NCI-H2171 treated with DMSO at 0.1 percent for 48 hours (cell line): ENCODE results near the gene RAI1.
A peak's percentile ranks its signal among the peaks of the same experiment; 100 is the strongest.
"Not testable (repeated sequence)": the region's sequence is repeated elsewhere in the genome, so short reads cannot be mapped to it uniquely, and the experiment has no call there.

ENCODE experiments used
- DNase-seq: peaks from one replicate; lab custom pipeline; 2025; lab: John Stamatoyannopoulos, UW

Gene RAI1

DNA sequence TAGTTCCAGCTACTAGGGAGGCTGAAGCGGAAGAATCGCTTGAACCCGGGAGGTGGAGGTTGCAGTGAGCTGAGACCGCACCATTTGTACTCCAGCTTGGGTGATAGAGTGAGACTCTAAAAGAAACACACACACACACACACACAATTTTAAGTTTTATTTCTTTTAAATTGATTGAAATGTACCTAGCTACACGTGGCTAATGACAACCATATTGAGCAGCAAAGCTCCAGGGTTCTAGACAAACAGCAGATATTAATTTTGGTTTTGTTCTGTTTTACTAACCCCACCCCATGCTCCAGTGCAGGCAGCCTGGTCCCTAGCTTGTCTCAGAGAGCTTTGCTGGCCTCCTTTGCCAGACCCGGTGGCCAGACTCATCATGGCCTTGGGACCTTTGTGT is 16.0 kb upstream of the RAI1 start:
- no peak for DNase-seq

DNA sequence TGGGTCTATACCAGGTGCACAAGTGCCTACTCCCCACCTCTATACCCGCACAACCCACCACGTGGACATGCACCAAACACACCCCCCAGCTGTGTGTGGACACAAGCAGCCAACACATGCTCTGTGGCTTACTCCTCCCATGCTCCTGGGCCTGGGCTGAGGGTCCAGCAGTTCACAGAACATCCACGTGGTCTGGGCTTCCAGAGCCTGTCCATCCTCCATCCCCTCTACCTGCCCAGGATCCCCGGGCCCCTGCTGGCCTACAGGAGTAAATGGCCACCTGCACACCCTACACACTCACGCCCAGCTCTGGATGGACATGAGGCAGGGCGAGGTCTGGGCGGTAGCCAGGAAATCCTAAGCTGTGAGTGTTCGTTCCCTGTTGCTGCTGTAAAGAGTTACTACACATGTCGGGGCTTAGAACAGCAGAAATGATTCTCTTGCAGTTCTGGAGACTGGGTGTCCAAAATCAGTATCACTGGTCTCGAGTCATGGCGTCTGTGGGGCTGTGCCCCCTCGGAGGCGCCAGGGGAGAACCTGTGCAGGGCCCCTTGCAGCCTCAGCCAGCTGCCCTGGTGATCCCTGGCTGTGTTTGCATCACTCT is 15.0 kb upstream of the RAI1 start:
- DNase-seq = no peak

DNA sequence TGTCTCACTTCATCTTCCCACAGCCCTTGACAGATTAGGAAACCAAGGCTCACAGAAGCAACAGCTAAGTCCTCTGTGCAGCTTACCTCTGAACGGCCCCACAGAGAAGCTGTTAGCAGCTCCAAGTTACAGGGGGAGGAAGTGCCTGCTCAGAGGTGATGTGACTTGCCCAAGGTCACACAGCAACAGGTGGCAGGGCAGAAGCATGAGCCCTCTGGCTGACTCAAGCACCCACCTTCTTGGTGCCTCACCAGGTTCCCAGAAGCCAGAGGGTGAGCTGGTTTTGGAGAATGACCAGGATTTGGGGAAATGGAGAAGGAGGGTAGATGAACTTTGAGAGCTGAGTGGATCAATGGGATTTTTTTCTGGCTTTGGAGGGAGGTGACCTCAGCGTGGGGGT is 14.0 kb upstream of the RAI1 start:
- no peak for DNase-seq

DNA sequence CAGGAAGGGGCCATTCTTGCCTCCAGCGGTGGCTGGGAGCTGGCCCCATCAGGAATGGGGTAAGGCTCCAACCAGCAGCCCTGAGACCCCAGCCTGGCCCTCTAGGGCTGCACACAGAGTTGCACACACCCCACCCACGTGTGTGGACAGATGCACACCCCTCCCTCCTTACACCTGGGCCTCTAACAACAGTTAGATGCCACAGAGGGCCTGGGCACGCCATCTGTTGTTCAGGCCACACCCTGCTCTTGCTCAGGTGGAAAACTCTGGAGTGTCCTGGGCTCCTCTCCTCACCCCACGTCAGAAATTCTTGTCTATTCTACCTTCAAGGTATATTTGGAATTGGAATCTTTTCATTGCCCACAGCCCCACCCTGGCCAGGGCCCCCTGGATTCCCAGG is 13.3 kb upstream of the RAI1 start:
- peak; percentile 90 for DNase-seq

DNA sequence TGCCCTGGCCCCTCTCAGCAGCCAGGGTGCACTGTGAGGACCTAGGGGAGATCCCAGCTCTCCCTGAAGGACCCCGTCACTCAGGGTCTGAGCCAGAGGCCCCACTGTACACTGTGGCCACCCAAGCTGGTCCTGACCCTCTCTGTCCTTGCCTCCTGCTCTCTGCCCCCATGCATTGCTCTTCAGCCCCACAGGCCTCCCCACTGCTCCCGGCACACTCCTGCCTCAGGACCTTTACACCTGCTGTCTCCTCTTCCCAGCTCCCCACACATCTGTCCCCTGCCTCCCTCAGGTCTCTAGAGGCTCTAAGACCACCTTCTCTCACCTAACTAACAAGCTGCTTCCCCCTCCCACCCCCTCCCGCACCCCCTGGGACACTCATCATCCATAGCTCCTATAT is 12.9 kb upstream of the RAI1 start:
- no peak for DNase-seq

DNA sequence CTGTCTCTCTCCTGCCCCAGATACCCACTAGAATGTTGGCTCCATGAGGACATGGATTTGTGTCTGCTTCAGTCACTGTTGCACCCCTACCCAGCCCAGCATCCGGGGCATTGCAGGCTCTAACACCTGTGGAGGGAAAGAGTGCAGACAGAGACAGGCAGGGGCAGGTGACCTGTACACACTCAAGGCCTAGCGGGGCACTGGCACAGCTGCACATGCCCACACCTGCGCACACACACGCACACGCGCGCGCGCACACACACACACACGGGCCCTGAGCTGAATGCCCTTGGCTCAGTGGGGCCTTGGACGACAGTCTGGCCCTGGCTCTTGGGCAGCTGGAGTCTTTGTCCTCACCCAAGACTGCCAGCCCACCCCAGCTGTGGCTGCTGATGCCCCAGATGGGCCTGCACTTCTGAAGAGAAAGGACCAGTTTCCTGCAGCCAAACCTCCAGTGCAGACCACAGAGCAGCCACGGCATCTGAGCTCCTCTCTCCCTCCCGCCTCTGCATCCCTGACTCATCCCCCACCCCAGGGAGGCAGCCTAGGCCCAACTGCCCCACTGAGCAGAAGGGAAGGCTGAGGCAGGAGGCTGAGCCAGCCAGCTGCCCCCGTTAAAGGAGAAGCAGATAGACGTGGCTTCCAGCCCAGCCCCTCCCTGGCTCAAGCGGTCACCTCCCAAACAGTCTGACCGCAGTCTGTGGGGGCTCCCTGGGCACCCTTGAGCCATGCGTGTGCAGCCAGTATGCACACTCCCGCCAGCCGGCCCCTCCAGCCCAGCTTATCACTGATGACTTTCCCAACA is 12.3 kb upstream of the RAI1 start:
- DNase-seq = peak; percentile 51

DNA sequence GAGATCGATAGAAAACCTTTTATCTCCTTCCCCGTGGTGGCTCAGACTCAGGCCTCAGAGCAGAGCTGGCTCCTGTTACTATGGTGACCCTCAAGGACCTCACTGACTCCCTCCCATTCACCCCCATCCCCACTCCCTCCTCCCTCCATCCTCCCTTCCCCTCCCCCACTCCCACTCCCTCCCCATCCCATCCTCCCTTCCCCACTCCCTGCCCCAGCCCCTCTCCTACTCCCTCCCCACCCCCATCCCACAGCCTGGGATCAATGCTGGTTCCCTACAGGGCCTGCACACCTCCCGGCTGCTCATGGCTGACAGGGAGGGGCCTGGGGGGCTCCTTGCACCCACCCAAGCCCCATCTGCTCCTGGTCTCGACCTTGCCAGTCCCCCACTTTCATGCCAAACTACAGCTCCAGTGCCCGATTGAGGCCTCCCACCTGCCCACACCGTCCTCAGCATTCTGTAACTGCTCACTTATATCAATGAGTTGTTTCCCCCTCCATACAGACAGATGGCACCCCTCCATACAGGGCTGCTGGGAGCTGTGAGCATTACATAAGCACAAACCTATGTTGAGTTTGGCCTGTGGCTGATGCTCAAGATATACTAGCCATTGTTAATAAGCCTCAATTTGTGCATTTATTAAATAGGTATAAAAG is 11.6 kb upstream of the RAI1 start:
- peak; percentile 93 for DNase-seq

DNA sequence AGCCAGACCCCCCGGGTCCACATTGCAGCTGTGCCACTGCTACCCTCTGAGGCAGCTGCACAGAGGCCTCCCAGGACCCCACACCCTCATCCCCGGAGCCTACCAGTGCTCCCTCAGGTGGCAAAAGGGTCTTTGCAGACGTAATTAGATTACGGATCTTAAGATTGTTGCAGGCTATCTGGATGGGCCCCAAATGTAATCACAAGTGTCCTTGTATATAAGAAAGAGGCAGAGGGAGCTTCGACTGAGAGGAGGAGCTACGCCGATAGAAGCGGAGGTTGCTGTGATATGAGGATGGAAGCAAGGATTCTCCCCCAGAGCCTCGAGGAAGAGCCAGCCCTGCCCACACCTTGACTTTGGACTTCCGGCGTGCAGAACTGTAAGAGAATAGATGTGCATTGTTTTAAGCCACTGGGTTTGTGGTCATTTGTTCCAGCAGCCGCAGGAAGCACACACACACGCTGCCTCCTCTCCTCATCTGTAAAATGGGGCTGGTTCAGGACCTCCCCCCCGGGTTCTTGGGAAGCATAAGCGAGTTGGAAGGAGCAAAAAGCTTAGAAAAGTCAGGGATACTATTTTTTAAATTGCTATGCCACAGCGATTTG is 10.5 kb upstream of the RAI1 start:
- no peak for DNase-seq

DNA sequence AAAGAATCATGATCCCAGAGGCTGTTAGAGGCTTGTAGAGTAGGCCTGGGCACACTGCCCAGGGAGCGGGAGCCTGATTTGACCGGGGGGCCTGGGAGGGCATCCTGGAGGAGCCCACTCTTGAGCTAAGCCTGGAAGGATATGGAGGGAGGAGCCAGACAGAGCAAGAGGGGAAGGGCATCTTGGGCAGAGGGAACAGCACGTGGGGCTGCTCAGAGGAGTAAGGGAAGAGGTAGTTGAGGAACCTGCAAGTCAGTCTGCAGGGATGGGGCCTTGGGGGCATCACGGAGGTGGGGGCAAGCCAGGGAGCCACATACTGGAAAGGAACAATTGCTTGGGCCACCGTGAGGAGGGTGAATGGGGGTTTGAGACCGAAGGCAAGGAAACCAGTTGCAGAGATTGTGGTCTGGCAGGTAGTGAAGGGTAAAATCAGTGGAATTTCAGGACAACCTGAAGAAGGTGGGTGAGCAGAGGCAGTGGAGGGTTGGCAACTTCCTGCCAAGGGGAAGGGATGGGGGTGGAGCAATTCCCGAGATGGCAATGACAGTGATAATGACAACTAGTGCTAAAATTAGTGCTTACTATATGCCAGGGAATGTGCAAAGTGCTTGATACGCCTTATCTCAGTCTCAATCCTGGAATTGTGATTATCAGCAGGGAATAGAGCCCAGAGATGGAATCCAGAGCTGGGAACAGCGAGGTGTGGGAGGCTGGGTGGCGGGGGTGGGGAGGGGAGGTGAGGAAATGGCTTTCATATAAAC is 9.7 kb upstream of the RAI1 start:
- DNase-seq = no peak

DNA sequence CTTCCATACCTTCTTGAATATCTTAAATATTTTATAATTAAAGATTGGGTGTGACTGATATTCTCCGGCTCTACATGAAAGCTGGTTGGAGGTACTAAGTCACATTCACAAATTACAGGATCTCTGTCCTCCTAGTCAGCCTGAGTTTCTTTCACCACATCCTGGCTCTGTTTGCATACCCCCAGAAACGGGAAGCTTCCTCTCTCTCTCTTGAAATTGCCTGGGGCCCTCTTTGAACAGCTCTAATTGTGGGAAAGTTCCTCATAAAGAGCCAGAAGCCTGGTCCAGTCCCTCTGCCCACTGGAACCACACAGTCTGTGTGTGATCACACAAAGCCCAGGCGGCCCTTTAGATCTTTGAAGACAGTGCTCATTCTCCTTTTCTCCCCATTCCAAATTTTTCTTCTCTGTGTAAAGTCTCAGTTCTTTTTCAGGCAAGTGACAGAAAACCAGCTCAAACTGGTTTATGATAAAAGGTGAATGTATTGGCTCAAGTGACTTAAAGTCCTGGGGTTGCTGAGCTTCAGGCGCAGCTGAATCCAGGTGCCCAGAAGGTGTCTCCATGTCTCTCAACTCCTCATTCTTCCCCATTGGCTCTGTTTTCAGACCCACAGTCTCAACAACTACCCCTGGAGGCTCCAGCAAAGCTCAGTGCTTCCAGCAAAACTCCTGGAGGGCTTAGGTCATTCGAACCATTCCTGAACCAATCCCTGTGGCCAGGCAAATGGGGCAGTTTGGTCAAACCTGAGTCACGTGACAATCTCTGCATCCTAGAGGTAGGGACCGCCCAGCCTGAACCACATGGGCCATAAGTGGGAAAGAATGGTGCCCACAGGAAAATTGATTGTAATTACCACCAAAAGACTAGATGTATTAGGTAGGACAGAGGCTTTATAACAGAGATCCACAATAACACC is 8.5 kb upstream of the RAI1 start:
- DNase-seq = no peak

DNA sequence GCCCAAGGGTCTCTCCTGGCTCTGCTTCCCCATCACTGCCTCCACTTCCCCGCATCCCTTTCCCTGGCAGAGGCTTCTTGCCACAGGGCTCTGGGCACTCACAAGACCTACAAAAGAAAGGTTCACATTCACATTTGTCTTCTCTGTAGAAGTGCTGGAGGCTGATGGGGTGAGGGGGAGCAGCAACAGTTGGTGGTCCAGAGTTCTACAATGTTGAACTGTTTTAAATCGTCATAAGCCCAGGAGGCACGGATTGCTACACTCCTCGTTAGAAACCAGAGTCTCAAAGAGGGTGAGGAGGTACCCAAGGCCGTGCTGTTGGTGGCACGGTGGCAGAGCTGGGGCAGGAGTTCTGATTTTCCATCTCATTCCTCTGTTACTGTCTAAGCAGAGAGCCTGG is 5.8 kb upstream of the RAI1 start:
- no peak for DNase-seq

DNA sequence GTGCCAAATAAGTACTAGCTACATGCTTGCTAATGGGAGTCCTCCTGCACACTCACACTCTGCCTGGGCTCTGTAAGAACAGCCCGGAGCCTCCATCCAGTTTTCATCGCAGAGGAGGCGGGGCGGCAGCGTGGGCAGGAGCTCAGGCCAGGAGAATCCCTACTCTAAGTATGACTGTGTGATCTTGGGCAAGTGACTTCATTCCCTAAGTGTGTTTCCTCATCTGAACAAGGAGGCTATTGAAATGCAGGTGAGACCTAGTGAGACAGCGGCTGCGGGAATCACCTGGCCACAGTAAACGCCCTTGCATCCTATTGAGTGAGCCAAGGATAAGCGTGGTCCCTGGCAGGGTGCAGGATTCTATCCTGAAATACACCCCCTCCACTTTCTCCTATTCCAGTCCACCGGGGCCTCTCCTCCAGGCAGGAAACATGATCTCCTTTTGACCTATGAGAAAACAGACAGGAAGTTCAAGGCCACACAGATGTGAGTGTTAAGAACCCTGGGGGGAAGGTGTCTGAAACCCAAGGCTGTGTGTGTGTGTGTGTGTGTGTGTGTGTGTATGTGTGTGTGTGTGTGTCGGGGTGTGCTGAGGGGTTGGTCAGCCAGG is 5.2 kb upstream of the RAI1 start:
- peak; percentile 53 for DNase-seq

DNA sequence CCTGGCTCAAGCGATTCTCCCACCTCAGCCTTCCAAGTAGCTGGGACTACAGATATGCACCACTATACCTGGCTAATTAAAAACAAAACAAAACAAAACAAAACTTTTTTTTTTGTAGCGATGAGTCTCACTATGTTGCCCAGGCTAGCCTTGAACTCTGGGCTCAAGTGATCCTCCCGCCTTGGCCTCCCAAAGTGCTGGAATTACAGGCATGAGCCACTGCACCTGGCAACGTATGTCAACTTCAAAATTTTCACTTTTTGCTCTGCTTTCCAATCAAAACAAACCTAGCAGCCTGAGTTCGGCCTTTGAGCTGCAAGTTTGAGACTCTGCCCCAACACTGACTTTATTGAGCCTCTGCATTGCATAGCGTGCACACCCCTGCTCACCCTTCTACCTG is 4.5 kb upstream of the RAI1 start:
- DNase-seq = no peak

DNA sequence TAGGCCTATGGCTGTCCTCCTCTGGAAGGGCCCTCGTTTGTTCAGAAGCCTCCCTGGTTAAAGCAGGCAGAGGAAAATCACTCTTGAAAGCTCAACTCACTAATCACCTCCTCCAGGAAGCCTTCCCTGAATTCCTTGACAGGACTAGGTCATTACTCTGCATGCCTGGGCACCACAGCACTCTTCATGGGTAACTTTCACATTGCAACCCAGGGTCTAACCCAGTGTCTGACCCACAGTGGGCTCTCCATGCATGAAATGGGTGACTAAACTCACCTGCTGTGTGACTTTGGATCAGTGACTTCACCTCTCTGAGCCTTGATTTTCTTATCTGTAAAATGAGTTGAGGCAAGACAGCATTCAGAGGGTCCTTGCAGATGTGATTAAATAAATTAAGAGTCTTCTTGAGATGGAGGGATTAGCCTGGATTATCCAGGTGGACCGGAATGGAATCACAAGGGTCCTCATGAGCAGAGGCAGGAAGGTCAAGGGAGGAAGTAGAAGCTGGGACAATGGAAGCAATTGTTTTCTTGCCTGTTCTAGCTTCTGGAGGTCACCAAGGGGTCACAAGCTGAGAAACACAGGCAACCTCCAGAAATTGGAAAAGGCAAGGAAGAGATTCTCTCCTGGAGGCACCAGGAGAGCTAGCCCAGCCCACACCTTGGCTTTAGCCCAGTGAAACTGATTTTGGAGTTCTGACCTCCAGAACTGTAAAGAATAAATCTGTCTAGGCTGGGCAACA is 3.8 kb upstream of the RAI1 start:
- no peak for DNase-seq

DNA sequence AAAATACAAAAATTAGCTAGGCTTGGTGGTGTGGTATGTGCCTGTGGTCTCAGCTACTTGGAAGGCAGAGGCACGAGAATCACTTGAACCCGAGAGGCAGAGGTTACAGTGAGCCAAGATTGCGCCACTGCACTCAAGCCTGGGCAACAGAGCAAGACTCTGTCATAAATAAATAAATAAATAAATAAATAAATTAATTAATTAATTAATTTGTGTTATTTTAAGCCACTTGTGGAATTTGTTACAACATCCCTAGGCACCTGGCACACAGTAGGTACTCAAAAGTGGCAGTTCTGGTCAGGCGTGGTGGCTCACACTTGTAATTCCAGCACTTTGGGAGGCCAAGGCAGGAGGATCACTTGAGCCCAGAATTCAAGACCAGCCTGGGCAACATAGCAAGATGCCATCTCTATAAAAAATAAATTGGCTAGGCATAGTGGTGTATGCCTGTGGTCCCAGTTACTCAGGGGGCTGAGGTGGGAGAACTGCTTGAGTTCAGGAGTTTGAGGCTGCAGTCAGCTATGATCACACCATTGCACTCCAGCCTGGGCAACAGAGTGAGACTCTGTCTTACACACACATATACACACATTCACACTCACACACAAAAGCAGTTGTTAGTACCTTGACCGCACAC is 3.1 kb upstream of the RAI1 start:
- DNase-seq = not testable (repeated sequence)

DNA sequence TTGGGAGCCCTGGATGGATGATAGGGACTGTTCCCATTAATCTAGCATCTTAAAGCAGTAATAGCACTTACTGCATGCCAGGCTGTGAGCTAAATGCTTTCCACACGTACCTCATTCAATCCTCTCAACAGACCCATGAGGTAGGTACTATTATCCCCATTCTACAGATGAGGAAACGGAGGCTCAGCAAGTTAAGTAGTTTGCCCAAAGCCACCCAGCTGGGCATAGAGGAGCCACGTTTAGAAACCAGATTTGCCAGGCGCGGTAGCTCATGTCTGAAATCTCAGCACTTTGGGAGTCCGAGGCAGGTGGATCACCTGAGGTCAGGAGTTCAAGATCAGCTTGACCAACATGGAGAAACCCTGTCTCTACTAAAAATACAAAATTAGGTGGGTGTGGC is 2.0 kb upstream of the RAI1 start:
- no peak for DNase-seq

DNA sequence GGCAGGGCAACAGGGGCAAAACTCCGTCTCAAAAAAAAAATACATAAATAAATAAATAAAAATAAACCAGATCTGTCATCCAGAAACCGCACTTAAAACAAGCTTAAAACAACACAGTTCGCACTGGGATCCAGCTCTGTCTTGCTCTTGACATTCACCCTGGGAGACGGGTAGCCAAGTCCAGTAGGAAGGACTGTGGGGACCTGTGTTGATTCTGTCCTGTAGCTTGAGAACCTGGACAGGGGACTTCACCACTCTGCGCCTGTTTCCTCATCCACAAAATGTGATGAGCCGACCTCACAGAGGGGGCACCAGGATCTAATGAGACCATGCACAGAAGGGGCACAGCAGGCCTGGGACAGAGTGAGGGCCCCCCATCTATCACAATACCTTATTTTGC is 1.5 kb upstream of the RAI1 start:
- no peak for DNase-seq

DNA sequence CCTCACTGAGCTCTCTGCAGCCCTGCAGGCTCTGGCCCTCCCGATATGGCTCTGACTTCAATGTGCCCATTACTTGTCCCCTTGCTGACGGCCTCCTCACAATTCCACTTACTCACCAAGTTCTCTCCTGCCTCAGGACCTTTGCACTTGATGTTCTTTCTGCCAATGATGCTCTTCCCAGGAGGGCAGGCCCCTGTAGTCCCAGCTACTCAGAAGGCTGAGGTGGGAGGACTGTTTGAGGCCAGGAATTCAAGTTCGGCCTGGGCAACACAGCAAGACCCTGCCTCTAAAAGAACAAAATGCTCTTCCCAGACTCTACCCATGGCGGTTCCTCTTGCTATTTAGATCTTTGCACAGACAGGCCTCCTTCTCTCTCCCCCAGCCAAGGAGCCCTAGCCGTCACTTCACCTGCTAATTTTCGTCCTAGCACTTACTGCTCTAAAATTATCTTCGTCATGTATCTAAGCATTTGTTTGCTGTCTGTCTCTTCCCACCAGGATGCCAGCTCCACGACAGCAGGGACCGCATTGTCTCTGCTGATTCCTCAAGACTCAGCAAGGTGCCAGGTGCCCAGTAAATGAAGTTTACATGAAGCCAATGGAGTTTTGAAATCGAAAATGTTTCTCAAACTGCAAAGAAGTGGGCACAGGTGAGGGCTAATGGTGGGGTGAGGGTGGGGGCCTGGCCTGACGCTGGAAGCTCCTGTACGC is 626 bp upstream of the RAI1 start:
- DNase-seq = peak; percentile 55

DNA sequence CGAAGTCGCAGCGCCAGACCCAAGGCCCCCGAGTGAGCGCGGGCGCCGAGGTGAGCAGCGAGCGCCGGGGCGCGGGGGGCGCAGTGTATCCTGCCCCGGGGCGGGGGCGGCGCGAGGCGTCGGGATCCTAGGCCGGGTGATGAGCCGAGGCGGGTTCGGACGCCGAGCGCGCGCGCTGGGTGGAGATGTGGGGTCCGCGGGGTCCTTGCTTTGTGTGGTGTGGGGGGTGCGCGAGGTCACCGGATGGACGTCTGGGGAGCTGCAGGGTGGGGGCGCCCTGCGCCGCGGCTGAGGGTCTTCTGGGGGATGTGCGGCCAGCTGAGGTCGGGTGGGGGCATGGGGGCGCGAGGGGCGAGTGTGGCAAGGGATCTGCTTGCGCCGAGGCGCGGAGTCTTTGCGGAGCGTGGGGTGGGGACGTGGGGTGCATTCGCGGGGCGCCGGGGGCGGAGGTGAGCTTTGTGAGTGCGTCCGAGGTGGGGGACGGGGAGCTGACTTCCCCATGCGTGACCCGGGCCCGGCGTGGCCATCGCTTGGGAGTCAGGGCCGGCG is 560 bp downstream of the RAI1 start:
- DNase-seq = peak; percentile 28
